Endothelial cell of umbilical vein (primary cell): Measurements from ENCODE around the gene RPL10A. TPM values are rescaled to one million over a fixed set of nuclear protein-coding genes. Genes with fewer than 3 reads are reported as not detected.

Experiments used
- BruUV-seq: library from RNA; stranded (reverse); fragments of 400-500 nt; replicated peaks from 2 replicates; lab custom pipeline; 2021; lab: Mats Ljungman, UMichigan
- CTCF ChIA-PET: fragments of 300-600, 350-600 bp; sonication (Branson Sonifier 250); formaldehyde crosslinking; loops from one replicate; lab custom pipeline; 2021; ENCODE audit warnings: antibody characterized with exemption, inconsistent platforms; lab: Charles Lee
- POLR2A ChIA-PET: fragments of 300-600, 350-600 bp; sonication (Branson Sonifier 250); formaldehyde crosslinking; loops from one replicate; lab custom pipeline; 2021; ENCODE audit warnings: antibody characterized with exemption, inconsistent platforms; lab: Charles Lee
- DNase-seq: peaks from one replicate; pipeline ENCODE4 v3.0.0-alpha.2; 2011; ENCODE audit warnings: low read depth, low spot score
- FAIRE-seq: peaks from 2 replicates; lab custom pipeline; 2011; peaks lifted over from hg19 to GRCh38; lab: Jason Lieb, UNC
- H2AFZ ChIP-seq: 2 replicates; pipeline ENCODE4 v1.6.0; 2012; ENCODE audit warnings: low read depth, low read length, control low read depth, inconsistent platforms
- H3K27ac ChIP-seq: 2 replicates; pipeline ENCODE4 v1.5.1; 2011; ENCODE audit warnings: low read depth, mild to moderate bottlenecking, control low read depth, low read length, moderate library complexity; ENCODE audit not compliant: insufficient read depth
- H3K27me3 ChIP-seq, 2 experiments: 2 replicates each; pipeline versions ENCODE4 v1.6.0 to v1.6.1; 2011; ENCODE audit warnings: low read length in 2 of 2, mixed read lengths in 1 of 2; ENCODE audit not compliant: control insufficient read depth in 2 of 2, insufficient read depth in 2 of 2
- H3K36me3 ChIP-seq, 2 experiments: 2 replicates in 1 of 2; 3 replicates in 1 of 2; pipeline ENCODE4 v1.5.1; 2011; ENCODE audit warnings: low read length in 2 of 2, mild to moderate bottlenecking in 1 of 2, moderate library complexity in 1 of 2; ENCODE audit not compliant: control insufficient read depth in 2 of 2, insufficient read depth in 2 of 2; ENCODE audit errors: extremely low read depth in 1 of 2
- H3K4me1 ChIP-seq: 3 replicates; pipeline ENCODE4 v1.5.1; 2011; ENCODE audit warnings: mild to moderate bottlenecking, low read length; ENCODE audit not compliant: control insufficient read depth, insufficient read depth; ENCODE audit errors: extremely low read depth
- H3K4me2 ChIP-seq: 2 replicates; pipeline ENCODE4 v1.6.1; 2011; ENCODE audit warnings: low read length, control low read depth, mixed read lengths; ENCODE audit not compliant: insufficient read depth
- H3K4me3 ChIP-seq, 3 experiments: fragments of 200-600 bp in 1 of 3; sonication (generic), shearing (Covaris generic) in 1 of 3; replicated peaks in 1 of 3; 2 replicates each; pipeline ENCODE4 v1.5.1; 2011 to 2016; ENCODE audit warnings: control low read depth in 3 of 3, low read length in 3 of 3, mild to moderate bottlenecking in 2 of 3, inconsistent platforms in 1 of 3, low read depth in 1 of 3, moderate library complexity in 1 of 3; ENCODE audit not compliant: insufficient read depth in 1 of 3
- H3K79me2 ChIP-seq: 2 replicates; pipeline ENCODE4 v1.6.0; 2012; ENCODE audit warnings: low read length, inconsistent platforms; ENCODE audit not compliant: control insufficient read depth, insufficient read depth
- H3K9ac ChIP-seq: replicated peaks from 2 replicates; pipeline ENCODE3; 2011; ENCODE audit warnings: low read length, control low read depth; ENCODE audit not compliant: insufficient read depth; ENCODE audit errors: extremely low read depth
- H3K9me1 ChIP-seq: replicated peaks from 3 replicates; pipeline ENCODE4 v1.6.0; 2011; ENCODE audit warnings: mild to moderate bottlenecking, low read length; ENCODE audit not compliant: control insufficient read depth, insufficient read depth; ENCODE audit errors: extremely low read depth
- H3K9me3 ChIP-seq: replicated peaks from 2 replicates; pipeline ENCODE4 v1.5.1; 2012; ENCODE audit warnings: low read length, inconsistent platforms; ENCODE audit not compliant: control insufficient read depth, insufficient read depth
- H4K20me1 ChIP-seq: replicated peaks from 2 replicates; pipeline ENCODE3; 2011; ENCODE audit warnings: mild to moderate bottlenecking, low read length; ENCODE audit not compliant: control insufficient read depth, insufficient read depth; ENCODE audit errors: extremely low read depth
- EZH2 ChIP-seq: IDR thresholded peaks from 2 replicates; pipeline ENCODE4 v1.6.1; 2012; ENCODE audit warnings: borderline replicate concordance, low read depth, mild to moderate bottlenecking, moderate library complexity, low read length, inconsistent platforms; ENCODE audit not compliant: severe bottlenecking
- FOS ChIP-seq: IDR thresholded peaks from 2 replicates; pipeline ENCODE4 v1.6.1; 2011; ENCODE audit warnings: mild to moderate bottlenecking, low read length, moderate library complexity, borderline replicate concordance; ENCODE audit not compliant: insufficient read depth
- GATA2 ChIP-seq: IDR thresholded peaks from 2 replicates; pipeline ENCODE4 v1.7.0; 2011; ENCODE audit warnings: low read depth, mild to moderate bottlenecking, moderate library complexity, mixed read lengths, low read length; ENCODE audit not compliant: insufficient read length, insufficient read depth
- JUN ChIP-seq: IDR thresholded peaks from 2 replicates; pipeline ENCODE4 v1.6.1; 2011; ENCODE audit warnings: borderline replicate concordance, low read depth; ENCODE audit not compliant: insufficient read length, insufficient read depth
- MAX ChIP-seq: IDR thresholded peaks from 2 replicates; pipeline ENCODE4 v1.6.1; 2011; ENCODE audit not compliant: insufficient read depth, insufficient read length
- MYC ChIP-seq: IDR thresholded peaks from one replicate; pipeline ENCODE4 v1.6.1; 2011; ENCODE audit warnings: mild to moderate bottlenecking, low read depth, low read length
- POLR2A ChIP-seq: IDR thresholded peaks from 2 replicates; pipeline ENCODE4 v1.6.1; 2012; ENCODE audit warnings: low read depth, mild to moderate bottlenecking, control low read depth, low read length
- POLR2AphosphoS5 ChIP-seq: IDR thresholded peaks from 2 replicates; pipeline ENCODE4 v1.6.1; 2012; ENCODE audit warnings: low read depth, mild to moderate bottlenecking, control low read depth, low read length, moderate library complexity; ENCODE audit not compliant: insufficient read depth
- dilution Hi-C: fragments of 300-500 bp; cut with MboI; formaldehyde crosslinking; loops from one replicate; pipeline ENCODE4 v1.15.0; 2019; ENCODE audit warnings: low sequenced_read_pairs; ENCODE audit not compliant: extremely low pct_ligation_motif_present
- intact Hi-C: fragments of 100-400 bp; cut with micrococcal nuclease; formaldehyde crosslinking; loops from one replicate; pipeline ENCODE4 v1.10.0; 2022
- polyA plus RNA-seq, 4 experiments: library from polyadenylated mRNA; depleted of rRNA in 3 of 4; stranded (reverse) in 3 of 4; unstranded in 1 of 4; fragments of >200 nt; gene quantifications; 2 replicates each; pipeline versions ENCODE4 v1.2.1 to v1.2.3, GENCODE V29; 2011 to 2012; ENCODE audit warnings: missing spikeins in 1 of 4
- total RNA-seq: library from RNA; stranded (reverse); gene quantifications from 2 replicates; pipeline ENCODE4 v1.2.3, GENCODE V29; 2021
- TF ChIP-seq, protein P1 (sequence below), 2 donors: IDR thresholded peaks; 1 replicate in 1 of 2; 2 replicates in 1 of 2; pipeline ENCODE4 v1.5.1; 2011; ENCODE audit warnings: low read length in 2 of 2, mild to moderate bottlenecking in 2 of 2, moderate library complexity in 2 of 2, control low read depth in 1 of 2, inconsistent platforms in 1 of 2, low read depth in 1 of 2; ENCODE audit not compliant: insufficient read depth in 1 of 2; ENCODE audit errors: extremely low read depth in 1 of 2

RPL10A gene
- total and polyA plus RNA-seq, 2 donors (not counting 3 experiments of a cell fraction or from before 2014, with no cell fraction given), result 1,339 to 1,956 TPM

DNA sequence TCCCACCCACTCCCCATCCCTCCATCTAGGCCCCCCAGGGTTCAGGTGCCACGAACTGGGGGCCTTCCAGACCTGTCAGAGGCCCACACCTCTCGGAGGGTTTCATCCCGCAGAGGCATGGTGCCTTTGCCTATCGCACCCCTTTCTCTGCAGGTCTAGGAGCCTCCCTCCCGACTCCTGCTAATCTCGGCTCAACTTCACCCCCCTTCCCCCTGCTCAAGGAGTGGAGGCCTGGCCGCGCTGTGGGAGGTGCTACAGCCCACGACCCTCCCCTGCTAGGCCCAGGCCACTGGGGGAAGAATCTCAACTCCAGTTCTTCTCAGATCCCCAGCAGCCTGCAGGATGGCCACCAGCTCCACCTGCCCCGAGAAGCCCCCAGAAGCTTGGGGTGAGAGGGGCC is 44.5 kb downstream of the RPL10A start, which contains the start of gene TULP1:
TSS of gene TULP1 (minus strand) at position 157 of the 400 bp plus-strand sequence. CDS start at position 119, 38 bp downstream.
- H3K4me2 ChIP-seq, result no peak within 1 kb of the TSS
- dilution Hi-C loops (no loop called here), intact Hi-C loops (no loop called here)
- ChIA-PET CTCF (no interaction called here), POLR2A (no interaction called here)
- no peak within 1 kb of the TSS for H3K4me3 ChIP-seq
- no peak within 1 kb of the TSS for H3K9ac ChIP-seq
- no peaks in the 10 kb centered on the region for H3K9me3 ChIP-seq
- H3K79me2 ChIP-seq, result no peaks in the 10 kb centered on the region
- DNase-seq (no peak), FAIRE-seq (no peak)
- no peaks in the 10 kb centered on the region for H3K36me3 ChIP-seq
- BruUV-seq, result no TSS peak
- H3K27me3 ChIP-seq, result peaks cover 17 to 29% of the 10 kb centered on the region in 2 experiments
- H3K4me1 ChIP-seq, result no peaks in the 10 kb centered on the region
- no peaks in the 10 kb centered on the region for H3K9me1 ChIP-seq
- H4K20me1 ChIP-seq, result no peaks in the 10 kb centered on the region
- no peak within 1 kb of the TSS for H3K27ac ChIP-seq
- no peak within 1 kb of the TSS for H2AFZ ChIP-seq
- TF ChIP-seq MAX, result no peak
- no peak for TF ChIP-seq POLR2A
- TF ChIP-seq GATA2, result no peak
- TF ChIP-seq FOS, result no peak
- TF ChIP-seq EZH2, result no peak
- TF ChIP-seq MYC, result no peak
- TF ChIP-seq, protein P1, sequence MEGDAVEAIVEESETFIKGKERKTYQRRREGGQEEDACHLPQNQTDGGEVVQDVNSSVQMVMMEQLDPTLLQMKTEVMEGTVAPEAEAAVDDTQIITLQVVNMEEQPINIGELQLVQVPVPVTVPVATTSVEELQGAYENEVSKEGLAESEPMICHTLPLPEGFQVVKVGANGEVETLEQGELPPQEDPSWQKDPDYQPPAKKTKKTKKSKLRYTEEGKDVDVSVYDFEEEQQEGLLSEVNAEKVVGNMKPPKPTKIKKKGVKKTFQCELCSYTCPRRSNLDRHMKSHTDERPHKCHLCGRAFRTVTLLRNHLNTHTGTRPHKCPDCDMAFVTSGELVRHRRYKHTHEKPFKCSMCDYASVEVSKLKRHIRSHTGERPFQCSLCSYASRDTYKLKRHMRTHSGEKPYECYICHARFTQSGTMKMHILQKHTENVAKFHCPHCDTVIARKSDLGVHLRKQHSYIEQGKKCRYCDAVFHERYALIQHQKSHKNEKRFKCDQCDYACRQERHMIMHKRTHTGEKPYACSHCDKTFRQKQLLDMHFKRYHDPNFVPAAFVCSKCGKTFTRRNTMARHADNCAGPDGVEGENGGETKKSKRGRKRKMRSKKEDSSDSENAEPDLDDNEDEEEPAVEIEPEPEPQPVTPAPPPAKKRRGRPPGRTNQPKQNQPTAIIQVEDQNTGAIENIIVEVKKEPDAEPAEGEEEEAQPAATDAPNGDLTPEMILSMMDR (IDR thresholded peaks at IDR 0.05; ENCODE audit: extremely low read depth in 1 of 2, insufficient read depth in 1 of 2, low read depth in 1 of 2, low read length in 2 of 2), result no peak
- TF ChIP-seq POLR2AphosphoS5, result no peak
- TF ChIP-seq JUN, result no peak
